ENCODE measurements around the gene SAMD13.

GRCh38 chr1:84370831-84371394 is 69.4 kb downstream of the SAMD13 start:
- TF ChIP-seq EZH2 (IDR thresholded peaks at IDR 0.05; ENCODE audit: insufficient read depth, low read length): no peak
- TF ChIP-seq CTCF (IDR thresholded peaks at IDR 0.05; ENCODE audit: insufficient read depth, low read depth, low read length): no peak
